22Rv1 (cell line): ENCODE measurements around the gene HTR4.

Experiments
- H3K27ac ChIP-seq: fragments of 450-650 bp; 2 replicates; pipeline ENCODE4 v1.5.1; 2017
- CTCF ChIP-seq: fragments of 450-650 bp; IDR thresholded peaks from 2 replicates; pipeline ENCODE4 v1.5.1; 2017; ENCODE audit warnings: mild to moderate bottlenecking
- ZFX ChIP-seq: fragments of 450-650 bp; IDR thresholded peaks from 2 replicates; pipeline ENCODE4 v1.6.1; 2017; ENCODE audit warnings: antibody characterized with exemption, borderline replicate concordance

HTR4 gene

GRCh38 chr5:148511810-148512347 lies 142.4 kb downstream of the HTR4 start:
- H3K27ac ChIP-seq: no peak overlapping the region
- no peak for TF ChIP-seq ZFX
- TF ChIP-seq CTCF: no peak

DNA sequence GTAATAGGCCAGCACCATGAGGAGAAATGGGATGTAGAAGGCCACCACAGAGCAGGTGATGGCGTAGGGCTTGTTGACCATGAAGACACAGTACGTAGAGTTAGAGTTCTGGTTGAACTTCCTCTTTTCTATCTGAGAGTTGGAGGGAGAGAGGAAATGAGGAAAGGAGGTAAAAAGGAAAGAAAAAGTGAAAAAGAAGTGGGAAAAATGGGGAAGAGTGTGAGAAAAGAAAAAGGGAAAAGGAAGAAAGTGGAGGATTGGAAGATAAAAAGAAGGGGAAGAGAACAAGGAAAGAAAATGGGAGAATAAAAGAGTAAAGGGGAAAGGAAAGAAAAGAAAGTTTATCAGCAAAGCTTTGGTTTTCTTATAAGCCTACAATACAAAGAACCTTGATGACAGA lies 144.4 kb downstream of the HTR4 start:
- no peak overlapping the region for H3K27ac ChIP-seq
- no peak for TF ChIP-seq ZFX
- no peak for TF ChIP-seq CTCF

DNA sequence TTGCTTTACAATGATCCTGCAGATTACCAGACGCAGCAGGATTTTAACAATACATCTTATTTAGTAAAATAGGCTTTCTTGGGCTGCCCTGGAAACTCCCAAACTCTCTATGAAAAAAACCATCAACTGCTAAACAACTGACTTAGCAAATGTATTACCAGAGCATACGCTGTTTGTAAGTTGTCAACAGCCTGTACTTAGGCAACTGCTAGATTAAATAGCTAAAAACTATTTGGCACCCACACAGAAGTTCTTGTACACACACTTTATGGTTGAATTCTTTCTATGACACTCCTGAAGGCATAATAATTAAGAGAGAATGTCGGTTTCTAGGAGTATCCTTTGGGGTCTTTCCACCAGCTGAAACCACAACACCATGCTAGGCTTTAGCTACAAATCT lies 146.7 kb downstream of the HTR4 start:
- H3K27ac ChIP-seq: no peak overlapping the region
- TF ChIP-seq CTCF (no peak), ZFX (no peak)

DNA sequence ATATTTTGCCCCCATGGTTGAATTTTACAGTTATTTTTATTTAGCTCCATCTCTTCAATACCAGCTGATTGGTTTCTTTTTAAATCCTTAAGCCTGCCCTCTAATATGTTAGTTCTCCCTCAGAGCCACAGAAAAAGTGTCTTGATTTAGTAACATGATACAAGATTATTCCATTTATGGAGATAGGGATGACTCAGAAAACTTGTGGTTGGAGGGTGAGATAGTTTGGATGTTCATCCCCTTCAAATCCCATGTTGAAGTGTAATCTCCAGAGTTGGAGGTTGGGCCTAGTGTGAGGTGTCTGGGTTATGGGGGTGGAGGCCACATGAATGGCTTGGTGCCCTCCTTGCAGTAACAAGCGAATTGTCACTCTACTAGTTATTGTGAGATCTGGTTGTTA lies 154.9 kb downstream of the HTR4 start:
- TF ChIP-seq ZFX (no peak), CTCF (no peak)
- no peak overlapping the region for H3K27ac ChIP-seq

DNA sequence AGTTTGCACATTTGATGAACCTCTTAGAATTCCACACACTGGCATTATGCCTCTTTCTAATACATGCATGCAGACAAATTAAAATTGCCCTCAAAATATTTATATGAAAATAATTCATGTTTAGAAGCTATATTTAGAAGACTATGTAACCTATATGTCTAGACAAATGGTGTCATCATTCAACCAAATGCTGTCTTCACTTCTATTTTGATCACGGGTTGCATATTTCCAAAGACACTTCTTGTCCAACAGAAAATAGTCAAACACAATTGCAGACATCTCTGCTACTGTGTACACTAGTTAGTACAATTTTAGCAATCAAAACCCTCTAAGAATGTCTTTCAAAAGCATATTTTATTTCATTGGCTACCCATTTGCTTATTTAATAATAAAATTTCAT lies 156.6 kb downstream of the HTR4 start:
- TF ChIP-seq ZFX: no peak
- no peak for TF ChIP-seq CTCF
- H3K27ac ChIP-seq: no peak overlapping the region

DNA sequence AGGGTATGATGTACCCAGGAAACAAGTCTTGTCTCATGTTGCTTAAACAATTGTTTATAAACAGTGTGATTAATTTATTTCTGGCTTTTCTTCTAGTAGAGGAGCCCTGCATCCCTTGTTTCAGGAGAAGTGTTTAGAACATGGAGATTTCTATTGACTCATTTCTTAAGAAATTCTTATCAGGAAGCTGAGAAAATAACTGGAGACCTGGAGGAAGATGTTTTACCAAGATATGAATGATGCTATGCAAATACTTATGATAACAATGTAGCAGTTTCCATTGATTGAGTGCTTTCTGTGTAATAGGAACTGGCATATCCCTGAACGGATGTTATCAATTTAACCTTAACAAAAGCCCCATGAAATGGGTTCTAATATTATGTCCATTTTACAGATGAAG lies 162.0 kb downstream of the HTR4 start:
- TF ChIP-seq CTCF (no peak), ZFX (no peak)
- no peak overlapping the region for H3K27ac ChIP-seq

DNA sequence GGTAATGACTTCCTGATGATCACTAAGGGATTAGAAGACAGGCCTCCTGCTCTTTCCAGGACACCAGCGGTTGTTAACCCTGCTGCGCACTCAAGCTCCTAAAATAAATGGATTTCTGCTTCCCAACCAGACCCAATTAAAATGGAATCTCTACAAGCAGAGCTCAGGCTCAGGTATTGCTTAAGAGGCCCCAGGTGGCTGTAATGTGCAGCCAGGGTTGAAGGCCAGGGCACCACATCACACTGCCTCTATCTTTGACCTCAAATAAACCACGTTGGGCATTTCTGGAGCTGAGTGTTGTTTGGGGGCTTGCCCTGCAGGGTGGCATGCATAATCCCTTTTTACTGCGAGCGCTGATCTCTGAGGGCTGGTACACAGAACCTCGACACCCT lies 162.5 kb downstream of the HTR4 start:
- TF ChIP-seq CTCF: no peak
- TF ChIP-seq ZFX: no peak

More for the DNA sequence above, 162.5 kb downstream of the HTR4 start:
- H3K27ac ChIP-seq: no peak overlapping the region
